ENCODE results near the gene NCAM1.
A peak's percentile ranks its signal among the peaks of the same experiment; 100 is the strongest.

NCAM1 gene

GRCh38 chr11:113118104-113118503 lies 156.9 kb downstream of the NCAM1 start:
- DNase-seq, result no peak
- H3K4me3 ChIP-seq (ENCODE audit: low read depth, low read length), result no peak overlapping the region
- TF ChIP-seq CTCF (IDR thresholded peaks at IDR 0.05; ENCODE audit: low read depth, low read length), result no peak

GRCh38 chr11:113119074-113119473 lies 157.9 kb downstream of the NCAM1 start:
- Histone ChIP-seq H3K27me3 (no peaks in the 10 kb centered on the region), H3K4me1 (peaks cover 47% of the 10 kb centered on the region), H3K4me3 (ENCODE audit: low read depth, low read length) (no peak overlapping the region), H3K9me3 (no peaks in the 10 kb centered on the region), H3K36me3 (no peaks in the 10 kb centered on the region)
- peak; percentile 78 for DNase-seq
- TF ChIP-seq CTCF (IDR thresholded peaks at IDR 0.05; ENCODE audit: low read depth, low read length), result no peak

More at GRCh38 chr11:113118104-113118503, 156.9 kb downstream of the NCAM1 start:
- Histone ChIP-seq H3K27me3 (no peaks in the 10 kb centered on the region), H3K36me3 (no peaks in the 10 kb centered on the region), H3K4me1 (peaks cover 48% of the 10 kb centered on the region), H3K9me3 (no peaks in the 10 kb centered on the region)

GRCh38 chr11:113119966-113120736 lies 158.9 kb downstream of the NCAM1 start:
- Histone ChIP-seq H3K4me3 (ENCODE audit: low read depth, low read length) (no peak overlapping the region), H3K4me1 (peaks cover 53% of the 10 kb centered on the region), H3K27me3 (no peaks in the 10 kb centered on the region), H3K9me3 (no peaks in the 10 kb centered on the region), H3K36me3 (no peaks in the 10 kb centered on the region)
- no peak for TF ChIP-seq CTCF (IDR thresholded peaks at IDR 0.05; ENCODE audit: low read depth, low read length)
- DNase-seq, result no peak

- Histone ChIP-seq H3K9me3 (no peaks in the 10 kb centered on the region), H3K36me3 (no peaks in the 10 kb centered on the region), H3K4me1 (peaks cover 59% of the 10 kb centered on the region), H3K4me3 (ENCODE audit: low read depth, low read length) (no peak overlapping the region), H3K27me3 (no peaks in the 10 kb centered on the region)
- no peak for TF ChIP-seq CTCF (IDR thresholded peaks at IDR 0.05; ENCODE audit: low read depth, low read length)
- DNase-seq, result no peak
These were observed 160.5 kb downstream of the NCAM1 start for GRCh38 chr11:113121746-113122145.

GRCh38 chr11:113124006-113124405 lies 162.8 kb downstream of the NCAM1 start:
- no peaks in the 10 kb centered on the region for H3K27me3 ChIP-seq
- H3K4me3 ChIP-seq (ENCODE audit: low read depth, low read length), result no peak overlapping the region
- no peaks in the 10 kb centered on the region for H3K9me3 ChIP-seq
- no peak for TF ChIP-seq CTCF (IDR thresholded peaks at IDR 0.05; ENCODE audit: low read depth, low read length)
- H3K36me3 ChIP-seq, result no peaks in the 10 kb centered on the region
- DNase-seq, result no peak
- H3K4me1 ChIP-seq, result peaks cover 44% of the 10 kb centered on the region

- no peaks in the 10 kb centered on the region for H3K27me3 ChIP-seq
- H3K4me1 ChIP-seq, result peaks cover 47% of the 10 kb centered on the region
- DNase-seq, result no peak
- H3K9me3 ChIP-seq, result no peaks in the 10 kb centered on the region
- H3K36me3 ChIP-seq, result no peaks in the 10 kb centered on the region
- H3K4me3 ChIP-seq (ENCODE audit: low read depth, low read length), result no peak overlapping the region
- no peak for TF ChIP-seq CTCF (IDR thresholded peaks at IDR 0.05; ENCODE audit: low read depth, low read length)
These were observed 163.4 kb downstream of the NCAM1 start for GRCh38 chr11:113124578-113124977.

Measured in BE2C (cell line).